Activated CD4-positive, CD25-positive, alpha-beta regulatory T cell treated with anti-CD3 and anti-CD28 coated beads, Interleukin-2, amount 50 U/mL, for 24 hours (primary cell): ENCODE results near the gene CAPN13.

ENCODE experiments used
- ATAC-seq, 2 donors: fragments of 150-1000 bp; cut with Tn5 transposase; one replicate each; pipeline ENCODE4 v1.10.0; 2021; ENCODE audit warnings: mild to moderate bottlenecking in 1 of 2, moderate library complexity in 1 of 2

CAPN13 gene

GRCh38 chr2:30784682-30785081 is 22.6 kb downstream of the CAPN13 start:
- ATAC-seq: no peak

- ATAC-seq: no peak
Observed at GRCh38 chr2:30781961-30782533, 25.2 kb downstream of the CAPN13 start.

- ATAC-seq: no peak
Observed at GRCh38 chr2:30781451-30781850, 25.8 kb downstream of the CAPN13 start.

- no peak for ATAC-seq
Observed at GRCh38 chr2:30780776-30781330, 26.4 kb downstream of the CAPN13 start.

GRCh38 chr2:30778611-30779010 is 28.6 kb downstream of the CAPN13 start:
- no peak for ATAC-seq

GRCh38 chr2:30777661-30778505 is 29.4 kb downstream of the CAPN13 start:
- no peak for ATAC-seq

GRCh38 chr2:30776831-30777635 is 30.2 kb downstream of the CAPN13 start:
- ATAC-seq: no peak

GRCh38 chr2:30775833-30776232 is 31.4 kb downstream of the CAPN13 start:
- no peak for ATAC-seq

- ATAC-seq: no peak
Observed at GRCh38 chr2:30772021-30772705, 35.1 kb downstream of the CAPN13 start.

- no peak for ATAC-seq
Observed at GRCh38 chr2:30770816-30771576, 36.2 kb downstream of the CAPN13 start.

- no peak for ATAC-seq
Observed at GRCh38 chr2:30769891-30770462, 37.3 kb downstream of the CAPN13 start.

- ATAC-seq: no peak
Observed at GRCh38 chr2:30769481-30769780, 37.8 kb downstream of the CAPN13 start.

- ATAC-seq: no peak
Observed at GRCh38 chr2:30768708-30769480, 38.4 kb downstream of the CAPN13 start.

GRCh38 chr2:30768036-30768686 is 39.1 kb downstream of the CAPN13 start:
- ATAC-seq: no peak

GRCh38 chr2:30766666-30767065 is 40.6 kb downstream of the CAPN13 start:
- no peak for ATAC-seq

- no peak for ATAC-seq
Observed at GRCh38 chr2:30765876-30766470, 41.3 kb downstream of the CAPN13 start.

- no peak for ATAC-seq
Observed at GRCh38 chr2:30765191-30765590, 42.1 kb downstream of the CAPN13 start.

- ATAC-seq: no peak
Observed at GRCh38 chr2:30764021-30764800, 43.0 kb downstream of the CAPN13 start.

GRCh38 chr2:30763151-30763660 is 44.0 kb downstream of the CAPN13 start:
- no peak for ATAC-seq
